Neuronal stem cell (in vitro differentiated cells): ENCODE measurements around the gene RRAGA.

Experiments used
- DNase-seq: peaks from one replicate; pipeline ENCODE4 v3.0.0-alpha.2; 2013; ENCODE audit warnings: low spot score
- H2AFZ ChIP-seq: one replicate; pipeline ENCODE4 v1.6.1; 2013; ENCODE audit warnings: mild to moderate bottlenecking, low read length, inconsistent platforms
- H2AK5ac ChIP-seq: 2 replicates; pipeline ENCODE4 v1.6.1; 2013; ENCODE audit warnings: low read depth, mild to moderate bottlenecking, inconsistent platforms, low read length, moderate library complexity, mixed read lengths
- H2BK120ac ChIP-seq: 2 replicates; pipeline ENCODE4 v1.6.1; 2013; ENCODE audit warnings: low read depth, mild to moderate bottlenecking, inconsistent platforms, low read length, moderate library complexity, mixed read lengths
- H2BK12ac ChIP-seq: one replicate; pipeline ENCODE4 v1.6.1; 2013; ENCODE audit warnings: low read length, inconsistent platforms
- H2BK15ac ChIP-seq: 2 replicates; pipeline ENCODE4 v1.6.1; 2013; ENCODE audit warnings: mild to moderate bottlenecking, low read length, inconsistent platforms, mixed read lengths
- H2BK5ac ChIP-seq: one replicate; pipeline ENCODE4 v1.6.1; 2013; ENCODE audit warnings: inconsistent platforms, mild to moderate bottlenecking, low read length, moderate library complexity
- H3K14ac ChIP-seq: one replicate; pipeline ENCODE4 v1.6.1; 2013; ENCODE audit warnings: low read length, inconsistent platforms
- H3K18ac ChIP-seq: 2 replicates; pipeline ENCODE4 v1.6.1; 2013; ENCODE audit warnings: low read length, inconsistent platforms
- H3K23ac ChIP-seq: 2 replicates; pipeline ENCODE4 v1.6.1; 2013; ENCODE audit warnings: low read depth, mild to moderate bottlenecking, mixed read lengths, low read length, inconsistent platforms; ENCODE audit not compliant: poor library complexity
- H3K27ac ChIP-seq: replicated peaks from 3 replicates; pipeline ENCODE4 v1.5.1; 2013; ENCODE audit warnings: low read length, inconsistent platforms
- H3K27me3 ChIP-seq, 3 experiments: 2 replicates each; pipeline ENCODE4 v1.6.1; 2013; ENCODE audit warnings: low read length in 3 of 3, mild to moderate bottlenecking in 2 of 3, inconsistent platforms in 1 of 3, low read depth in 1 of 3, mixed read lengths in 1 of 3, moderate library complexity in 1 of 3; ENCODE audit not compliant: control insufficient read depth in 3 of 3, insufficient read depth in 3 of 3
- H3K36me3 ChIP-seq, 2 donors: replicated peaks in 1 of 2; 2 replicates each; pipeline ENCODE4 v1.6.1; 2013; ENCODE audit warnings: low read length in 2 of 2; ENCODE audit not compliant: control insufficient read depth in 2 of 2, insufficient read depth in 2 of 2
- H3K4ac ChIP-seq: 2 replicates; pipeline ENCODE4 v1.6.1; 2013; ENCODE audit warnings: inconsistent platforms, mild to moderate bottlenecking, low read length, moderate library complexity
- H3K4me1 ChIP-seq, 2 donors: 1 replicate in 1 of 2; 2 replicates in 1 of 2; pipeline ENCODE4 v1.6.1; 2013; ENCODE audit warnings: low read length in 2 of 2, low read depth in 1 of 2; ENCODE audit not compliant: control insufficient read depth in 2 of 2, insufficient read depth in 1 of 2
- H3K4me2 ChIP-seq: one replicate; pipeline ENCODE4 v1.6.1; 2013; ENCODE audit warnings: mild to moderate bottlenecking, low read length, inconsistent platforms; ENCODE audit not compliant: insufficient read depth, poor library complexity, severe bottlenecking
- H3K4me3 ChIP-seq, 2 donors: 2 replicates each; pipeline ENCODE4 v1.5.1; 2013; ENCODE audit warnings: low read length in 2 of 2, mild to moderate bottlenecking in 2 of 2, inconsistent platforms in 1 of 2, moderate library complexity in 1 of 2
- H3K79me1 ChIP-seq: one replicate; pipeline ENCODE4 v1.6.1; 2013; ENCODE audit warnings: low read depth, mild to moderate bottlenecking, inconsistent platforms, low read length, moderate library complexity
- H3K9ac ChIP-seq: one replicate; pipeline ENCODE4 v1.6.1; 2013; ENCODE audit warnings: mild to moderate bottlenecking, low read depth, low read length, inconsistent platforms; ENCODE audit not compliant: poor library complexity
- H3K9me3 ChIP-seq, 2 donors: replicated peaks in 1 of 2; 2 replicates each; pipeline versions ENCODE3 to v1.6.1; 2013; ENCODE audit warnings: low read length in 2 of 2, mild to moderate bottlenecking in 2 of 2, inconsistent platforms in 1 of 2, low read depth in 1 of 2, mixed read lengths in 1 of 2, moderate library complexity in 1 of 2; ENCODE audit not compliant: control insufficient read depth in 2 of 2, insufficient read depth in 1 of 2
- H4K8ac ChIP-seq: one replicate; pipeline ENCODE4 v1.6.1; 2013; ENCODE audit warnings: low read depth, mild to moderate bottlenecking, inconsistent platforms, low read length, moderate library complexity
- H4K91ac ChIP-seq: one replicate; pipeline ENCODE4 v1.6.1; 2013; ENCODE audit warnings: low read length, low read depth, mild to moderate bottlenecking, inconsistent platforms; ENCODE audit not compliant: poor library complexity
- WGBS, 2 donors: extraction: QIAGEN DNeasy Blood & Tissue Kit; methylation state at CpG; one replicate each; pipeline ENCODE4 v1.1.7; 2013; ENCODE audit warnings: missing lambda C conversion rate in 2 of 2, mixed read lengths in 1 of 2; ENCODE audit not compliant: insufficient read length in 2 of 2, insufficient replicate concordance in 1 of 2; ENCODE audit errors: extremely low coverage in 2 of 2; 5-methylcytosine and 5-hydroxymethylcytosine counted together

RRAGA gene

DNA sequence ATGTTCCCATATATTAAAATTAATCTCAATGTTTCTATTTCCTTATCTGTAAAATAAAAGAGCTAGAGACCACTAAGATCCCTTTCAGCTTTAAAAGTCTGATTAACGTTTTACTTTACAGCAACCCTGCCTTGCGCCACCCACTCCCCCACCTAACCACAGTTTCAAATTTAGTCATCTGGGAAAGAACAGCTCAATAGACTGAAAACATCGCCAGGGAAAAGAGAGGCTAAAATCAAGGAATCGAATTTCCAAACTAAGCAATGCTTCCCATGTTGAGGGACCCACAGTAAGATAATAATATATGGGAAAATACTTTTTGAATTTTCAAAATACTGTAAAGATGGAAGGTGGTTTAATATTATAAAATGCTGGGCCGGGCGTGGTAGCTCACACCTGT is 22.9 kb upstream of the RRAGA start:
- no peaks in the 10 kb centered on the region for H3K36me3 ChIP-seq
- no peaks in the 10 kb centered on the region for H3K4me1 ChIP-seq
- H3K9me3 ChIP-seq, result no peaks in the 10 kb centered on the region
- H2BK120ac ChIP-seq, result no peak overlapping the region
- H3K27ac ChIP-seq, result no peak overlapping the region
- no peak overlapping the region for H2BK15ac ChIP-seq
- H3K9ac ChIP-seq, result no peak overlapping the region
- no peak overlapping the region for H3K4ac ChIP-seq
- no peak overlapping the region for H3K23ac ChIP-seq
- no peak overlapping the region for H2AFZ ChIP-seq
- H3K79me1 ChIP-seq, result peaks cover 2% of the 10 kb centered on the region
- no peak overlapping the region for H3K18ac ChIP-seq
- H4K8ac ChIP-seq, result no peak overlapping the region
- no peaks in the 10 kb centered on the region for H3K27me3 ChIP-seq
- no CpG with 5 or more reads among the region's 6 CpGs for WGBS, 2 donors
- no peak overlapping the region for H3K4me3 ChIP-seq
- H3K14ac ChIP-seq, result no peak overlapping the region
- no peak for DNase-seq
- H2BK12ac ChIP-seq, result no peak overlapping the region
- H2BK5ac ChIP-seq, result no peak overlapping the region
- no peak overlapping the region for H4K91ac ChIP-seq
- H2AK5ac ChIP-seq, result no peak overlapping the region
- H3K4me2 ChIP-seq, result no peak overlapping the region

GRCh38 chr9:19027825-19028224 is 21.4 kb upstream of the RRAGA start:
- H3K4me1 ChIP-seq, result no peaks in the 10 kb centered on the region

GRCh38 chr9:19028835-19029451 is 20.3 kb upstream of the RRAGA start:
- Histone ChIP-seq H3K18ac (no peak overlapping the region), H2AK5ac (no peak overlapping the region), H3K27me3 (no peaks in the 10 kb centered on the region), H3K79me1 (peaks cover 2% of the 10 kb centered on the region), H3K27ac (no peak overlapping the region), H3K4me3 (no peak overlapping the region), H3K4me1 (no peaks in the 10 kb centered on the region), H3K4me2 (no peak overlapping the region), H4K91ac (no peak overlapping the region), H2BK120ac (no peak overlapping the region), H3K14ac (no peak overlapping the region), H3K9ac (no peak overlapping the region), H2BK15ac (no peak overlapping the region), H3K23ac (no peak overlapping the region), H3K36me3 (no peaks in the 10 kb centered on the region), H4K8ac (no peak overlapping the region), H2BK5ac (no peak overlapping the region), H3K9me3 (no peaks in the 10 kb centered on the region), H2AFZ (peak overlapping the region; percentile 56), H2BK12ac (no peak overlapping the region), H3K4ac (no peak overlapping the region)
- peak; percentile 64 for DNase-seq
- WGBS, 2 donors, result no CpG with 5 or more reads among the region's 8 CpGs

More at GRCh38 chr9:19027825-19028224, 21.4 kb upstream of the RRAGA start:
- no peak overlapping the region for H3K4me3 ChIP-seq
- H2AK5ac ChIP-seq, result peak overlapping the region; percentile 78
- H3K18ac ChIP-seq, result no peak overlapping the region
- H3K14ac ChIP-seq, result peak overlapping the region; percentile 12
- no peak overlapping the region for H3K4ac ChIP-seq
- H3K27ac ChIP-seq, result no peak overlapping the region
- H2BK120ac ChIP-seq, result no peak overlapping the region
- H3K4me2 ChIP-seq, result no peak overlapping the region
- H3K36me3 ChIP-seq, result no peaks in the 10 kb centered on the region
- peaks cover 2% of the 10 kb centered on the region for H3K79me1 ChIP-seq
- no CpG with 5 or more reads among the region's 22 CpGs for WGBS, 2 donors
- H3K23ac ChIP-seq, result peak overlapping the region; percentile 10
- no peak overlapping the region for H2BK12ac ChIP-seq
- H4K8ac ChIP-seq, result no peak overlapping the region
- H3K9me3 ChIP-seq, result no peaks in the 10 kb centered on the region
- H4K91ac ChIP-seq, result peak overlapping the region; percentile 14
- H2BK5ac ChIP-seq, result no peak overlapping the region
- H3K27me3 ChIP-seq, result no peaks in the 10 kb centered on the region
- H2AFZ ChIP-seq, result no peak overlapping the region
- H2BK15ac ChIP-seq, result no peak overlapping the region
- DNase-seq, result no peak
- H3K9ac ChIP-seq, result peak overlapping the region; percentile 55

- no CpG with 5 or more reads among the region's 1 CpG for WGBS, 2 donors
- no peak overlapping the region for H3K18ac ChIP-seq
Observed at GRCh38 chr9:19030899-19031298, 18.3 kb upstream of the RRAGA start.

More at GRCh38 chr9:19030899-19031298, 18.3 kb upstream of the RRAGA start:
- Histone ChIP-seq H3K9ac (no peak overlapping the region), H3K4ac (no peak overlapping the region), H3K79me1 (no peaks in the 10 kb centered on the region), H3K14ac (no peak overlapping the region), H2BK12ac (no peak overlapping the region), H3K27ac (no peak overlapping the region), H4K91ac (no peak overlapping the region), H3K4me1 (no peaks in the 10 kb centered on the region), H2AK5ac (no peak overlapping the region), H3K27me3 (no peaks in the 10 kb centered on the region), H2BK5ac (no peak overlapping the region), H3K23ac (no peak overlapping the region), H3K4me3 (no peak overlapping the region), H3K9me3 (no peaks in the 10 kb centered on the region), H2BK120ac (no peak overlapping the region), H4K8ac (no peak overlapping the region), H3K36me3 (no peaks in the 10 kb centered on the region), H2BK15ac (no peak overlapping the region), H3K4me2 (no peak overlapping the region), H2AFZ (no peak overlapping the region)
- no peak for DNase-seq
